Heart right ventricle (tissue), 16 donors: ENCODE results near the gene TTLL11. TPM values are rescaled to one million over a fixed set of nuclear protein-coding genes. Genes with fewer than 3 reads are reported as not detected.

Experiments used
- ATAC-seq, 8 donors: fragments of 200-7000 bp; cut with Tn5 transposase; one replicate each; pipeline ENCODE4 v1.9.1; 2020; ENCODE audit warnings: mild to moderate bottlenecking in 8 of 8, moderate library complexity in 8 of 8, moderate number of reproducible peaks in 1 of 8
- DNase-seq, 2 donors: peaks; one replicate each; pipeline ENCODE4 v3.0.0-alpha.2; 2020
- H3K27ac ChIP-seq, 10 donors: fragments of 200-600 bp; sonication (generic) in 2 of 10; one replicate each; pipeline versions ENCODE4 v1.5.0 to v1.8.0; 2020 to 2022; ENCODE audit warnings: mild to moderate bottlenecking in 3 of 10
- H3K27me3 ChIP-seq, 7 donors: fragments of 200-600 bp; one replicate each; pipeline ENCODE4 v1.8.0; 2021 to 2022; ENCODE audit warnings: mild to moderate bottlenecking in 2 of 7
- H3K36me3 ChIP-seq, 9 donors: fragments of 200-600 bp; sonication (generic) in 1 of 9; one replicate each; pipeline versions ENCODE4 v1.5.0 to v1.8.0; 2020 to 2022; ENCODE audit warnings: mild to moderate bottlenecking in 2 of 9
- H3K4me1 ChIP-seq, 9 donors: fragments of 200-600 bp; sonication (generic) in 1 of 9; one replicate each; pipeline versions ENCODE4 v1.5.0 to v1.8.0; 2020 to 2022; ENCODE audit warnings: mild to moderate bottlenecking in 4 of 9
- H3K4me3 ChIP-seq, 10 donors: fragments of 200-600 bp; sonication (generic) in 2 of 10; one replicate each; pipeline versions ENCODE4 v1.5.0 to v1.8.0; 2020 to 2022; ENCODE audit warnings: mild to moderate bottlenecking in 7 of 10, moderate library complexity in 2 of 10
- H3K9me3 ChIP-seq, 11 donors: fragments of 200-600 bp in 10 of 11; sonication (generic) in 2 of 11; one replicate each; pipeline versions ENCODE4 v1.5.0 to v1.8.0; 2013 to 2022; ENCODE audit warnings: mild to moderate bottlenecking in 2 of 11, control low read depth in 1 of 11, moderate library complexity in 1 of 11
- CTCF ChIP-seq, 9 donors: fragments of 200-600 bp; sonication (generic) in 2 of 9; IDR thresholded peaks; one replicate each; pipeline versions ENCODE4 v1.5.0 to v1.8.0; 2021 to 2022; ENCODE audit warnings: antibody characterized with exemption in 9 of 9, mild to moderate bottlenecking in 5 of 9, moderate library complexity in 1 of 9
- WGBS, 2 donors: extraction: QIAGEN DNeasy Blood & Tissue Kit; methylation state at CpG; one replicate each; pipeline ENCODE4 v1.1.7; 2013; ENCODE audit warnings: inconsistent platforms in 1 of 2; 5-methylcytosine and 5-hydroxymethylcytosine counted together
- intact Hi-C, 10 donors: fragments of 100-400 bp; cut with DNase I; formaldehyde crosslinking; loops; one replicate each; pipeline versions ENCODE4 v1.11.1 to v1.14.2; 2022
- polyA plus RNA-seq, 2 donors: library from polyadenylated mRNA; stranded (reverse); fragments of 200-250 nt; gene quantifications; one replicate each; pipeline ENCODE4 v1.2.3, GENCODE V29; 2013
- total RNA-seq, 10 donors: library from RNA; stranded (reverse); fragmentation: NEBNext Ultra II Directional in 3 of 10; extraction: Animal tissue kit (Norgen Biotek cat#: 25700) in 3 of 10; gene quantifications; one replicate each; pipeline versions ENCODE4 v1.2.1 to v1.2.4, GENCODE V29; 2021 to 2023
- donor health status: Arrhythmogenic right ventricular cardiomyopathy.
- donor health status: ischemic (EF 13 %, LVEDD 7.1; RV severe dilation, severe dysfunction).
- donor health status: healthy with polysubstance abuse.
- donor health status: DM: no; HTN: yes; CAD: no.
- donor health status: DM: no; HTN: no; CAD: no.
- donor health status: ischemic (EF 25% LVEDD 6.9; RV normal size, moderate dysfunction).
- donor health status: ischemic (EF 25% LVEDD 5.7; RV mildly dilated, moderate dysfunction).
- donor health status: healthy.
- donor health status: DM: yes; HTN: yes; CAD: no.
- donor health status: Ischemic cardiomyopathy.
- donor health status: ischemic (EF 35%, LVEDD 5.7; RV mildly dilated, moderate dysfunction).
- donor health status: nonischemic (EF 11% LVEDD 7.7; RV severe dilation, severe dysfunction).
- donor health status: DM: yes; HTN: yes; CAD: no.
- donor health status: PGD.
- donor health status: ischemic (EF 29% LVEDD 5.4; RV normal size, mild dysfunction).
- donor health status: nonischemic (EF 23%, LVEDD 6.1; RV moderate dilation, normal function).

TTLL11 gene
- total and polyA plus RNA-seq, 12 donors = 2.6 to 8.7 (median 5.8) TPM

- WGBS, 2 donors = 80 to 96% methylated on average over 4 of the region's 4 CpGs
- no peak for ATAC-seq
These were observed 143.7 kb downstream of the TTLL11 start for GRCh38 chr9:121949364-121949763.

GRCh38 chr9:121947775-121948174 is 145.3 kb downstream of the TTLL11 start:
- no peaks in the 10 kb centered on the region for H3K27me3 ChIP-seq
- intact Hi-C loops = no loop called here
- TF ChIP-seq CTCF (IDR thresholded peaks at IDR 0.05) = no peak
- H3K36me3 ChIP-seq = peaks cover 0 to 8% (median 0%) of the 10 kb centered on the region in 9 donors
- H3K4me1 ChIP-seq = no peaks in the 10 kb centered on the region
- 78 to 84% methylated on average over 4 of the region's 4 CpGs for WGBS, 2 donors
- peak in 1 of 8 donors; percentile 25 for ATAC-seq
- no peak overlapping the region for H3K27ac ChIP-seq
- H3K9me3 ChIP-seq = no peaks in the 10 kb centered on the region
- DNase-seq = no peak
- no peak overlapping the region for H3K4me3 ChIP-seq

More at GRCh38 chr9:121949364-121949763, 143.7 kb downstream of the TTLL11 start:
- peaks cover 0 to 3% (median 0%) of the 10 kb centered on the region in 9 donors for H3K36me3 ChIP-seq
- H3K27me3 ChIP-seq = no peaks in the 10 kb centered on the region
- intact Hi-C loops = no loop called here
- no peak overlapping the region for H3K4me3 ChIP-seq
- no peak for DNase-seq
- H3K27ac ChIP-seq = no peak overlapping the region
- H3K9me3 ChIP-seq = no peaks in the 10 kb centered on the region
- TF ChIP-seq CTCF (IDR thresholded peaks at IDR 0.05) = no peak
- H3K4me1 ChIP-seq = peaks cover 0 to 5% (median 0%) of the 10 kb centered on the region in 9 donors

GRCh38 chr9:121946465-121946864 is 146.6 kb downstream of the TTLL11 start:
- DNase-seq (no peak), ATAC-seq (no peak)
- Histone ChIP-seq H3K4me3 (no peak overlapping the region), H3K36me3 (peaks cover 0 to 8% (median 0%) of the 10 kb centered on the region in 9 donors), H3K4me1 (no peaks in the 10 kb centered on the region), H3K27me3 (no peaks in the 10 kb centered on the region), H3K27ac (no peak overlapping the region), H3K9me3 (no peaks in the 10 kb centered on the region)
- WGBS, 2 donors = 91 to 93% methylated on average over 5 of the region's 5 CpGs
- no peak for TF ChIP-seq CTCF (IDR thresholded peaks at IDR 0.05)
- intact Hi-C loops = no loop called here

GRCh38 chr9:121945849-121946248 is 147.3 kb downstream of the TTLL11 start:
- H3K36me3 ChIP-seq = peaks cover 0 to 8% (median 0%) of the 10 kb centered on the region in 9 donors
- DNase-seq (no peak), ATAC-seq (no peak)
- no peak for TF ChIP-seq CTCF (IDR thresholded peaks at IDR 0.05)
- no peaks in the 10 kb centered on the region for H3K27me3 ChIP-seq
- H3K9me3 ChIP-seq = no peaks in the 10 kb centered on the region
- no peak overlapping the region for H3K4me3 ChIP-seq
- WGBS, 2 donors = 91 to 92% methylated on average over 4 of the region's 4 CpGs
- no peak overlapping the region for H3K27ac ChIP-seq
- intact Hi-C loops = no loop called here
- H3K4me1 ChIP-seq = no peaks in the 10 kb centered on the region
